ENCODE data around the gene CCL1. TPM values are rescaled to one million over a fixed set of nuclear protein-coding genes. Genes with fewer than 3 reads are reported as not detected.
"Not testable (repeated sequence)": the region's sequence is repeated elsewhere in the genome, so short reads cannot be mapped to it uniquely, and the experiment has no call there.

The CCL1 gene
- total and polyA plus RNA-seq, 4 donors: not detected

DNA sequence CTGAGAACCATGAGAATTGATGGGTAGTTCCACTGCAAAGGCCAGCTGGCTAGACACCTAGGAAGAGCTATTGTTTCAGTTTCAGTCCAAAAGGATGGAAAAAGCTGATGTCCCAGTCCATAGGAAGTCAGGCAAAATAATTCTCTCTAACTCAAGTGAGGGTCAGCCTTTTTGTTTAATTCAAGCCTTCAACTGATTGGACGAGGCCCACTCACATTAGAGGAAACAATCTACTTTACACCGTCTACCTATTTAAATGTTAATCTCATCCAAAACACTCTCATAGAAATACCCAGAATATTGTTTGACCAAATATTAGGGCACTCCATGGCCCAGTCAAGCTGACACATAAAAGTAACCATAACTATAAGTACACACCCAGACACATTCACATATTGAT lies 21.1 kb downstream of the CCL1 start:
- Histone ChIP-seq H3K4me3 (ENCODE audit: low read depth in 1 of 3, low read length in 3 of 3) (no peak overlapping the region), H3K9ac (ENCODE audit: low read depth in 1 of 2, low read length in 2 of 2) (no peak overlapping the region), H3K36me3 (ENCODE audit: control insufficient read depth in 4 of 4, insufficient read depth in 3 of 4, low read depth in 1 of 4, low read length in 3 of 4) (no peaks in the 10 kb centered on the region), H3K27me3 (ENCODE audit: control insufficient read depth in 4 of 4, insufficient read depth in 4 of 4, low read length in 3 of 4) (peaks cover 0 to 3% (median 0%) of the 10 kb centered on the region in 4 donors), H3K4me1 (ENCODE audit: control insufficient read depth in 4 of 4, insufficient read depth in 4 of 4, low read length in 3 of 4) (no peaks in the 10 kb centered on the region), H3K9me3 (ENCODE audit: control insufficient read depth in 4 of 4, low read length in 3 of 4) (no peaks in the 10 kb centered on the region), H3K27ac (ENCODE audit: low read depth in 1 of 2, low read length in 2 of 2) (no peak overlapping the region)
- no peak for DNase-seq (ENCODE audit: low spot score)
- TF ChIP-seq, protein P1, sequence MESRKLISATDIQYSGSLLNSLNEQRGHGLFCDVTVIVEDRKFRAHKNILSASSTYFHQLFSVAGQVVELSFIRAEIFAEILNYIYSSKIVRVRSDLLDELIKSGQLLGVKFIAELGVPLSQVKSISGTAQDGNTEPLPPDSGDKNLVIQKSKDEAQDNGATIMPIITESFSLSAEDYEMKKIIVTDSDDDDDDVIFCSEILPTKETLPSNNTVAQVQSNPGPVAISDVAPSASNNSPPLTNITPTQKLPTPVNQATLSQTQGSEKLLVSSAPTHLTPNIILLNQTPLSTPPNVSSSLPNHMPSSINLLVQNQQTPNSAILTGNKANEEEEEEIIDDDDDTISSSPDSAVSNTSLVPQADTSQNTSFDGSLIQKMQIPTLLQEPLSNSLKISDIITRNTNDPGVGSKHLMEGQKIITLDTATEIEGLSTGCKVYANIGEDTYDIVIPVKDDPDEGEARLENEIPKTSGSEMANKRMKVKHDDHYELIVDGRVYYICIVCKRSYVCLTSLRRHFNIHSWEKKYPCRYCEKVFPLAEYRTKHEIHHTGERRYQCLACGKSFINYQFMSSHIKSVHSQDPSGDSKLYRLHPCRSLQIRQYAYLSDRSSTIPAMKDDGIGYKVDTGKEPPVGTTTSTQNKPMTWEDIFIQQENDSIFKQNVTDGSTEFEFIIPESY (IDR thresholded peaks at IDR 0.05): no peak
- TF ChIP-seq GABPA (IDR thresholded peaks at IDR 0.05 in 1 of 2, conservative IDR thresholded peaks at IDR 0.05 in 1 of 2) (no peak), HNF4G (IDR thresholded peaks at IDR 0.05) (no peak), TAF1 (conservative IDR thresholded peaks at IDR 0.05) (no peak), REST (IDR thresholded peaks at IDR 0.05) (no peak), YY1 (IDR thresholded peaks at IDR 0.05) (no peak), RAD21 (IDR thresholded peaks at IDR 0.05) (no peak), HNF4A (conservative IDR thresholded peaks at IDR 0.05) (no peak), JUND (IDR thresholded peaks at IDR 0.05) (no peak)
- TF ChIP-seq, protein P2, sequence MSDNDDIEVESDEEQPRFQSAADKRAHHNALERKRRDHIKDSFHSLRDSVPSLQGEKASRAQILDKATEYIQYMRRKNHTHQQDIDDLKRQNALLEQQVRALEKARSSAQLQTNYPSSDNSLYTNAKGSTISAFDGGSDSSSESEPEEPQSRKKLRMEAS (IDR thresholded peaks at IDR 0.05): no peak
- WGBS: 92% methylated on average over 2 of the region's 2 CpGs

DNA sequence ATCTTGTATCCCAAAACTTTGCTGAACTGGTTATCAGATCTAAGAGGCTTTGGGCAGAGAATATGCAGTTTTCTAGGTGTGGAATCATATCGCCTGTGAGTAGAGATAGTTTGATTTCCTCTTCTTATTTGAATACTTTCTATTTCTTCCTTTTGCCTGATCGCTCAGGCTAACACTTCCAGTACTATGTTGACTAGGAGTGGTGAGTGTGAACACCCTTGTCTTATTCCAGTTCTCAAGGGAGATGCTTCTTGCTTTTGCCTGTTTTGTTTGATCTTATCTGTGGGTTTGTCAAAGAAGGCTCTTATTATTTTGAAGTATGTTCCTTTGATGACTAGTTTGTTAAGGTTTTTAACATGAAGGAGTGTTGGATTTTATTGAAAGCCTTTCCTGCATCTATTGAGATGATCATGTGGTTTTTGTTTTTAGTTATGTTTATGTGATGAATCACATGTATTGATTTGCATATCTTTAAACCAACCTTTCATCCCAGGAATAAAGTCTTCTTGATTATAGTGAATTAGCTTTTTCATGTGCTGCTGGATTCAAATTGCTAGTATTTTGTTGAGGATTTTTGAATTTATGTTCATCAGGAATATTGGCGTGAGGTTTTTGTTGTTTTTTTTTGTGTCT lies 23.8 kb downstream of the CCL1 start:
- H3K27ac ChIP-seq (ENCODE audit: low read depth in 1 of 2, low read length in 2 of 2): no peak overlapping the region

GRCh38 chr17:34337701-34338100 lies 25.3 kb downstream of the CCL1 start:
- H3K36me3 ChIP-seq (ENCODE audit: control insufficient read depth in 4 of 4, insufficient read depth in 3 of 4, low read depth in 1 of 4, low read length in 3 of 4): no peaks in the 10 kb centered on the region
- no peak overlapping the region for H3K9ac ChIP-seq (ENCODE audit: low read depth in 1 of 2, low read length in 2 of 2)
- no peak overlapping the region for H3K4me3 ChIP-seq (ENCODE audit: low read depth in 1 of 3, low read length in 3 of 3)
- no peaks in the 10 kb centered on the region for H3K4me1 ChIP-seq (ENCODE audit: control insufficient read depth in 4 of 4, insufficient read depth in 4 of 4, low read length in 3 of 4)
- H3K9me3 ChIP-seq (ENCODE audit: control insufficient read depth in 4 of 4, low read length in 3 of 4): no peaks in the 10 kb centered on the region
- TF ChIP-seq NR2F2 (IDR thresholded peaks at IDR 0.05): no peak
- TF ChIP-seq, protein P1 (IDR thresholded peaks at IDR 0.05): no peak
- H3K27ac ChIP-seq (ENCODE audit: low read depth in 1 of 2, low read length in 2 of 2): no peak overlapping the region
- WGBS: 77% methylated on average over 1 of the region's 1 CpG
- DNase-seq (ENCODE audit: low spot score): no peak
- H3K27me3 ChIP-seq (ENCODE audit: control insufficient read depth in 4 of 4, insufficient read depth in 4 of 4, low read length in 3 of 4): peaks cover 0 to 3% (median 0%) of the 10 kb centered on the region in 4 donors

More for the DNA sequence above, 23.8 kb downstream of the CCL1 start:
- DNase-seq (ENCODE audit: low spot score): no peak
- Histone ChIP-seq H3K9ac (ENCODE audit: low read depth in 1 of 2, low read length in 2 of 2) (no peak overlapping the region), H3K4me3 (ENCODE audit: low read depth in 1 of 3, low read length in 3 of 3) (no peak overlapping the region), H3K4me1 (ENCODE audit: control insufficient read depth in 4 of 4, insufficient read depth in 4 of 4, low read length in 3 of 4) (no peaks in the 10 kb centered on the region), H3K36me3 (ENCODE audit: control insufficient read depth in 4 of 4, insufficient read depth in 3 of 4, low read depth in 1 of 4, low read length in 3 of 4) (no peaks in the 10 kb centered on the region), H3K27me3 (ENCODE audit: control insufficient read depth in 4 of 4, insufficient read depth in 4 of 4, low read length in 3 of 4) (peaks cover 0 to 3% (median 0%) of the 10 kb centered on the region in 4 donors), H3K9me3 (ENCODE audit: control insufficient read depth in 4 of 4, low read length in 3 of 4) (no peaks in the 10 kb centered on the region)
- TF ChIP-seq HNF4A (conservative IDR thresholded peaks at IDR 0.05): no peak
- WGBS: 81% methylated on average over 3 of the region's 3 CpGs

GRCh38 chr17:34327580-34327979 lies 35.5 kb downstream of the CCL1 start:
- 66% methylated on average over 4 of the region's 4 CpGs for WGBS

More at GRCh38 chr17:34327580-34327979, 35.5 kb downstream of the CCL1 start:
- DNase-seq (ENCODE audit: low spot score); H3K4me1 ChIP-seq (ENCODE audit: control insufficient read depth in 4 of 4, insufficient read depth in 4 of 4, low read length in 3 of 4); H3K36me3 ChIP-seq (ENCODE audit: control insufficient read depth in 4 of 4, insufficient read depth in 3 of 4, low read depth in 1 of 4, low read length in 3 of 4); H3K27ac ChIP-seq (ENCODE audit: low read depth in 1 of 2, low read length in 2 of 2); H3K4me3 ChIP-seq (ENCODE audit: low read depth in 1 of 3, low read length in 3 of 3); H3K9me3 ChIP-seq (ENCODE audit: control insufficient read depth in 4 of 4, low read length in 3 of 4); H3K9ac ChIP-seq (ENCODE audit: low read depth in 1 of 2, low read length in 2 of 2); H3K27me3 ChIP-seq (ENCODE audit: control insufficient read depth in 4 of 4, insufficient read depth in 4 of 4, low read length in 3 of 4): not testable (repeated sequence)
